ENCODE data around the gene TYW5. TPM values are rescaled to one million over a fixed set of nuclear protein-coding genes. Genes with fewer than 3 reads are reported as not detected.

TYW5 gene
- total RNA-seq, 1 experiment from 2014 or later, result 13.5 TPM

- TF ChIP-seq, protein P1, sequence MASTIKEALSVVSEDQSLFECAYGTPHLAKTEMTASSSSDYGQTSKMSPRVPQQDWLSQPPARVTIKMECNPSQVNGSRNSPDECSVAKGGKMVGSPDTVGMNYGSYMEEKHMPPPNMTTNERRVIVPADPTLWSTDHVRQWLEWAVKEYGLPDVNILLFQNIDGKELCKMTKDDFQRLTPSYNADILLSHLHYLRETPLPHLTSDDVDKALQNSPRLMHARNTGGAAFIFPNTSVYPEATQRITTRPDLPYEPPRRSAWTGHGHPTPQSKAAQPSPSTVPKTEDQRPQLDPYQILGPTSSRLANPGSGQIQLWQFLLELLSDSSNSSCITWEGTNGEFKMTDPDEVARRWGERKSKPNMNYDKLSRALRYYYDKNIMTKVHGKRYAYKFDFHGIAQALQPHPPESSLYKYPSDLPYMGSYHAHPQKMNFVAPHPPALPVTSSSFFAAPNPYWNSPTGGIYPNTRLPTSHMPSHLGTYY (CRISPR knock-in tag; IDR thresholded peaks at IDR 0.05), result no peak
- no peak for TF ChIP-seq ZNF317 (CRISPR knock-in tag; IDR thresholded peaks at IDR 0.05; ENCODE audit: borderline replicate concordance, low read depth)
- TF ChIP-seq, protein P2, sequence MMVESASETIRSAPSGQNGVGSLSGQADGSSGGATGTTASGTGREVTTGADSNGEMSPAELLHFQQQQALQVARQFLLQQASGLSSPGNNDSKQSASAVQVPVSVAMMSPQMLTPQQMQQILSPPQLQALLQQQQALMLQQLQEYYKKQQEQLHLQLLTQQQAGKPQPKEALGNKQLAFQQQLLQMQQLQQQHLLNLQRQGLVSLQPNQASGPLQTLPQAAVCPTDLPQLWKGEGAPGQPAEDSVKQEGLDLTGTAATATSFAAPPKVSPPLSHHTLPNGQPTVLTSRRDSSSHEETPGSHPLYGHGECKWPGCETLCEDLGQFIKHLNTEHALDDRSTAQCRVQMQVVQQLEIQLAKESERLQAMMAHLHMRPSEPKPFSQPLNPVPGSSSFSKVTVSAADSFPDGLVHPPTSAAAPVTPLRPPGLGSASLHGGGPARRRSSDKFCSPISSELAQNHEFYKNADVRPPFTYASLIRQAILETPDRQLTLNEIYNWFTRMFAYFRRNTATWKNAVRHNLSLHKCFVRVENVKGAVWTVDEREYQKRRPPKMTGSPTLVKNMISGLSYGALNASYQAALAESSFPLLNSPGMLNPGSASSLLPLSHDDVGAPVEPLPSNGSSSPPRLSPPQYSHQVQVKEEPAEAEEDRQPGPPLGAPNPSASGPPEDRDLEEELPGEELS (CRISPR knock-in tag; IDR thresholded peaks at IDR 0.05), result no peak
- TF ChIP-seq ATF6 (CRISPR knock-in tag; IDR thresholded peaks at IDR 0.05), result no peak
- TF ChIP-seq, protein P3, sequence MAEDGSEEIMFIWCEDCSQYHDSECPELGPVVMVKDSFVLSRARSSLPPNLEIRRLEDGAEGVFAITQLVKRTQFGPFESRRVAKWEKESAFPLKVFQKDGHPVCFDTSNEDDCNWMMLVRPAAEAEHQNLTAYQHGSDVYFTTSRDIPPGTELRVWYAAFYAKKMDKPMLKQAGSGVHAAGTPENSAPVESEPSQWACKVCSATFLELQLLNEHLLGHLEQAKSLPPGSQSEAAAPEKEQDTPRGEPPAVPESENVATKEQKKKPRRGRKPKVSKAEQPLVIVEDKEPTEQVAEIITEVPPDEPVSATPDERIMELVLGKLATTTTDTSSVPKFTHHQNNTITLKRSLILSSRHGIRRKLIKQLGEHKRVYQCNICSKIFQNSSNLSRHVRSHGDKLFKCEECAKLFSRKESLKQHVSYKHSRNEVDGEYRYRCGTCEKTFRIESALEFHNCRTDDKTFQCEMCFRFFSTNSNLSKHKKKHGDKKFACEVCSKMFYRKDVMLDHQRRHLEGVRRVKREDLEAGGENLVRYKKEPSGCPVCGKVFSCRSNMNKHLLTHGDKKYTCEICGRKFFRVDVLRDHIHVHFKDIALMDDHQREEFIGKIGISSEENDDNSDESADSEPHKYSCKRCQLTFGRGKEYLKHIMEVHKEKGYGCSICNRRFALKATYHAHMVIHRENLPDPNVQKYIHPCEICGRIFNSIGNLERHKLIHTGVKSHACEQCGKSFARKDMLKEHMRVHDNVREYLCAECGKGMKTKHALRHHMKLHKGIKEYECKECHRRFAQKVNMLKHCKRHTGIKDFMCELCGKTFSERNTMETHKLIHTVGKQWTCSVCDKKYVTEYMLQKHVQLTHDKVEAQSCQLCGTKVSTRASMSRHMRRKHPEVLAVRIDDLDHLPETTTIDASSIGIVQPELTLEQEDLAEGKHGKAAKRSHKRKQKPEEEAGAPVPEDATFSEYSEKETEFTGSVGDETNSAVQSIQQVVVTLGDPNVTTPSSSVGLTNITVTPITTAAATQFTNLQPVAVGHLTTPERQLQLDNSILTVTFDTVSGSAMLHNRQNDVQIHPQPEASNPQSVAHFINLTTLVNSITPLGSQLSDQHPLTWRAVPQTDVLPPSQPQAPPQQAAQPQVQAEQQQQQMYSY (CRISPR knock-in tag; IDR thresholded peaks at IDR 0.05), result no peak
- no peak for TF ChIP-seq MYBL2 (CRISPR knock-in tag; IDR thresholded peaks at IDR 0.05)
- TF ChIP-seq SP1 (CRISPR knock-in tag; conservative IDR thresholded peaks at IDR 0.05), result no peak
Measured at GRCh38 chr2:199988151-199988550, 32.9 kb upstream of the TYW5 start (continued).

DNA sequence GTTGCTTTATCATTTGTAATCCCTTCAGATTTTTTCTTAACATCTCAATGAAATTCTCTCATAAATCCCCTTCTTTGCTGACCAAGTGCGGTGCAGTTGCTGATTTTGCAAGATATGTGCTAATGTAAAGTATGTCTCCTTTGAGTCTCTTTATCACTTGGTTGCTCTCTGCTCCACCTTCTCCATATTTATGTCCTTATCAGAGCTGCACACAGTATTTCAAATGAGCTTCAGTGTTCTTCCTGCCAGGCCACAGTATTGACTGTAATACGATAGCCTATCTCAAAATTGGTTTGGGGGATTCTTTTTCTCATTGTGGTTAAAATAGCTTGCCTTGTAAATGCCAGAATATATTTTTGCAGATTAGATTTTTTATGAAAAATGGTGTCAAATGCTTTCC lies 32.3 kb upstream of the TYW5 start:
- Mint-ChIP-seq H3K36me3 (no peaks in the 10 kb centered on the region), H3K27ac (no peak overlapping the region), H3K4me3 (no peak overlapping the region), H3K27me3 (ENCODE audit: low read depth) (no peaks in the 10 kb centered on the region), H3K9me3 (peaks cover 10% of the 10 kb centered on the region), H3K4me1 (peaks cover 28% of the 10 kb centered on the region)
- DNase-seq (ENCODE audit: low spot score) (no peak), ATAC-seq (no peak)
- no peak for TF ChIP-seq SOX15 (CRISPR knock-in tag; IDR thresholded peaks at IDR 0.05)
- no peak for TF ChIP-seq ATF1 (CRISPR knock-in tag; IDR thresholded peaks at IDR 0.05)
- no peak for TF ChIP-seq ZBTB43 (CRISPR knock-in tag; IDR thresholded peaks at IDR 0.05)
- TF ChIP-seq IRF2 (CRISPR knock-in tag; IDR thresholded peaks at IDR 0.05; ENCODE audit: borderline replicate concordance, low read depth), result no peak
- TF ChIP-seq NR1H2 (CRISPR knock-in tag; IDR thresholded peaks at IDR 0.05), result no peak
- TF ChIP-seq PREB (CRISPR knock-in tag; IDR thresholded peaks at IDR 0.05; ENCODE audit: borderline replicate concordance), result no peak
- no peak for TF ChIP-seq SP1 (CRISPR knock-in tag; conservative IDR thresholded peaks at IDR 0.05)
- no peak for TF ChIP-seq RELA (CRISPR knock-in tag; IDR thresholded peaks at IDR 0.05; ENCODE audit: borderline replicate concordance)
- POLR2A ChIA-PET, result no interaction called here
- CTCF ChIA-PET, result interaction anchor here (1.0 kb wide), 1 partner anchor 497 kb away, joined by 3 read pairs; no protein-coding TSS in a partner anchor

All from WTC11 (cell line).